GM12878 (cell line): Measurements from ENCODE around the gene HIRA. TPM values are rescaled to one million over a fixed set of nuclear protein-coding genes. Genes with fewer than 3 reads are reported as not detected.

Experiments
- ATAC-seq: fragments of 200-7000 bp; cut with Tn5 transposase; 3 replicates; pipeline ENCODE4 v1.9.1; 2020; ENCODE audit warnings: mild to moderate bottlenecking, moderate library complexity
- BruUV-seq: library from RNA; stranded (reverse); fragments of 400-500 nt; replicated peaks from 2 replicates; lab custom pipeline; 2021; lab: Mats Ljungman, UMichigan
- CTCF ChIA-PET: fragments of 300-600 bp; sonication (Branson Sonifier 250); formaldehyde crosslinking; extraction: SDS; loops from one replicate; lab custom pipeline; 2021; ENCODE audit warnings: inconsistent platforms; lab: Yijun Ruan, JAX
- POLR2A ChIA-PET: fragments of 350-600 bp; formaldehyde crosslinking; extraction: SDS; loops from one replicate; lab custom pipeline; 2021; ENCODE audit warnings: inconsistent platforms; lab: Charles Lee
- RAD21 ChIA-PET: fragments of 300-600 bp; sonication (Branson Sonifier 250); formaldehyde crosslinking; loops from one replicate; lab custom pipeline; 2023; ENCODE audit warnings: antibody characterized with exemption; ENCODE audit not compliant: unreplicated experiment; lab: Charles Lee
- SMC1A ChIA-PET: fragments of 300-600 bp; sonication (Branson Sonifier 250); formaldehyde crosslinking; loops from one replicate; lab custom pipeline; 2023; ENCODE audit not compliant: unreplicated experiment, uncharacterized antibody; lab: Charles Lee
- DNase-seq: peaks from one replicate; pipeline ENCODE4 v3.0.0-alpha.2; 2011; ENCODE audit warnings: low read depth, low spot score
- FAIRE-seq: peaks from 3 replicates; lab custom pipeline; 2011; peaks lifted over from hg19 to GRCh38; lab: Jason Lieb, UNC
- H2AFZ ChIP-seq: 2 replicates; pipeline ENCODE4 v1.6.0; 2011; ENCODE audit warnings: low read depth, low read length, control low read depth; ENCODE audit not compliant: control insufficient read depth
- H3K27ac ChIP-seq: 2 replicates; pipeline ENCODE4 v1.5.1; 2011; ENCODE audit warnings: control low read depth; ENCODE audit not compliant: control insufficient read depth, insufficient read depth
- H3K27me3 ChIP-seq, 2 experiments: replicated peaks in 1 of 2; 2 replicates each; pipeline versions ENCODE4 v1.6.0 to v1.6.1; 2011; ENCODE audit warnings: low read length in 1 of 2; ENCODE audit not compliant: control insufficient read depth in 2 of 2, insufficient read depth in 2 of 2
- H3K36me3 ChIP-seq, 2 experiments: 2 replicates each; pipeline ENCODE4 v1.5.1; 2011; ENCODE audit warnings: low read length in 1 of 2; ENCODE audit not compliant: control insufficient read depth in 2 of 2, insufficient read depth in 2 of 2
- H3K4me1 ChIP-seq: 2 replicates; pipeline ENCODE4 v1.6.1; 2011; ENCODE audit warnings: mild to moderate bottlenecking, low read length, moderate library complexity, mixed read lengths; ENCODE audit not compliant: control insufficient read depth, insufficient read depth
- H3K4me2 ChIP-seq: 2 replicates; pipeline ENCODE4 v1.6.0; 2011; ENCODE audit warnings: control low read depth; ENCODE audit not compliant: control insufficient read depth, insufficient read depth
- H3K4me3 ChIP-seq: fragments of 200-600 bp; sonication (generic); 2 replicates; pipeline ENCODE4 v1.5.1; 2016
- H3K79me2 ChIP-seq: 2 replicates; pipeline ENCODE4 v1.6.0; 2011; ENCODE audit warnings: low read length; ENCODE audit not compliant: control insufficient read depth, insufficient read depth
- H3K9ac ChIP-seq: 2 replicates; pipeline ENCODE4 v1.8.0; 2011; ENCODE audit warnings: low read length, control low read depth, mixed read lengths; ENCODE audit not compliant: control insufficient read depth, insufficient read depth
- H3K9me3 ChIP-seq: replicated peaks from 3 replicates; pipeline ENCODE4 v1.5.1; 2011; ENCODE audit warnings: mild to moderate bottlenecking, low read length; ENCODE audit not compliant: control insufficient read depth, insufficient read depth
- H4K20me1 ChIP-seq: 2 replicates; pipeline ENCODE4 v1.6.0; 2011; ENCODE audit not compliant: control insufficient read depth, insufficient read depth
- BACH1 ChIP-seq: fragments of 450-650 bp; IDR thresholded peaks from 2 replicates; pipeline ENCODE4 v1.6.1; 2017; ENCODE audit warnings: mild to moderate bottlenecking, borderline replicate concordance
- ESRRA ChIP-seq: IDR thresholded peaks from 2 replicates; pipeline ENCODE4 v1.6.1; 2012; ENCODE audit warnings: mild to moderate bottlenecking, low read length, improper control_type of control experiment
- ETV6 ChIP-seq, 2 experiments: fragments of 450-650 bp in 1 of 2; IDR thresholded peaks in 1 of 2; conservative IDR thresholded peaks in 1 of 2; 2 replicates each; pipeline ENCODE4 v1.6.1; 2014; ENCODE audit warnings: antibody characterized with exemption in 1 of 2, borderline replicate concordance in 1 of 2, low read depth in 1 of 2, mild to moderate bottlenecking in 1 of 2, moderate library complexity in 1 of 2
- EZH2 ChIP-seq: IDR thresholded peaks from 2 replicates; pipeline ENCODE4 v1.6.1; 2012; ENCODE audit warnings: low read depth, mild to moderate bottlenecking, control low read depth, inconsistent platforms, low read length, borderline replicate concordance; ENCODE audit not compliant: control insufficient read depth
- FOXM1 ChIP-seq: IDR thresholded peaks from 2 replicates; pipeline ENCODE4 v1.6.1; 2012; ENCODE audit warnings: low read depth, mild to moderate bottlenecking, inconsistent platforms, low read length, moderate library complexity
- HSF1 ChIP-seq: fragments of 150-350 bp; IDR thresholded peaks from 2 replicates; pipeline ENCODE4 v1.6.1; 2014; ENCODE audit warnings: mild to moderate bottlenecking, low read depth, low read length
- NFYB ChIP-seq: IDR thresholded peaks from 2 replicates; pipeline ENCODE4 v1.6.1; 2011; ENCODE audit warnings: low read depth, mild to moderate bottlenecking, low read length, improper control_type of control experiment, moderate library complexity; ENCODE audit not compliant: insufficient read depth
- NR2C1 ChIP-seq: fragments of 450-650 bp; IDR thresholded peaks from 2 replicates; pipeline ENCODE4 v1.6.1; 2017; ENCODE audit warnings: antibody characterized with exemption, mild to moderate bottlenecking, moderate library complexity
- PAX5 ChIP-seq: IDR thresholded peaks from 2 replicates; pipeline ENCODE4 v1.6.1; 2011; ENCODE audit warnings: low read depth, low read length, borderline replicate concordance
- STAT3 ChIP-seq: IDR thresholded peaks from 2 replicates; pipeline ENCODE4 v1.6.1; 2011; ENCODE audit warnings: low read depth, low read length, improper control_type of control experiment
- WGBS: methylation state at CpG from one replicate; pipeline ENCODE4 v1.1.6; 2016; ENCODE audit warnings: low lambda C conversion rate; ENCODE audit not compliant: insufficient replicate concordance, insufficient coverage; ENCODE audit errors: missing lambda C conversion rate; 5-methylcytosine and 5-hydroxymethylcytosine counted together
- in situ Hi-C: fragments of 300-500 bp; cut with MboI; formaldehyde crosslinking; loops from 9 replicates; pipeline ENCODE4 v1.14.3; 2018; ENCODE audit warnings: mixed read lengths
- intact Hi-C: fragments of 100-400 bp; cut with micrococcal nuclease; formaldehyde crosslinking; loops from one replicate; pipeline ENCODE4 v1.14.2; 2022; ENCODE audit not compliant: unreplicated experiment
- polyA plus RNA-seq, 11 experiments: library from polyadenylated mRNA; depleted of rRNA in 4 of 11; unstranded in 6 of 11; stranded (reverse) in 5 of 11; fragments of >200 nt; fragmentation: Nextera tagmentation in 4 of 11; fragmentation: Illumina TruSeq in 1 of 11; extraction: Ambion mirVana in 4 of 11; extraction: Trizol in 1 of 11; gene quantifications; 1 replicate in 1 of 11; 2 replicates in 10 of 11; pipeline versions ENCODE4 v1.2.1 to v1.2.3, GENCODE V29; 2011 to 2016; ENCODE audit warnings: inconsistent platforms in 2 of 11, missing spikeins in 2 of 11, low read depth in 1 of 11
- total RNA-seq, 4 experiments: library from RNA; depleted of rRNA in 3 of 4; stranded (reverse); fragments of >200 nt in 3 of 4; fragmentation: Illumina TruSeq in 1 of 4; extraction: Trizol in 1 of 4; gene quantifications; 2 replicates each; pipeline versions ENCODE4 v1.2.1 to v1.2.3, GENCODE V29; 2013 to 2021
- TF ChIP-seq, protein P1 (sequence below): fragments of 450-650 bp; IDR thresholded peaks from 2 replicates; pipeline ENCODE4 v1.6.1; 2014; ENCODE audit warnings: mild to moderate bottlenecking
- TF ChIP-seq, protein P2 (sequence below): IDR thresholded peaks from 2 replicates; pipeline ENCODE4 v1.6.1; 2011; ENCODE audit warnings: borderline replicate concordance, low read depth, mild to moderate bottlenecking, moderate library complexity, low read length; ENCODE audit not compliant: insufficient read depth, poor library complexity, severe bottlenecking

Gene HIRA
- total and polyA plus RNA-seq, 10 of the 15 experiments (the other 5 are each of a cell fraction or from before 2014, with no cell fraction given), result 0.34 to 32.7 (median 14.5) TPM

- TF ChIP-seq, protein P1, sequence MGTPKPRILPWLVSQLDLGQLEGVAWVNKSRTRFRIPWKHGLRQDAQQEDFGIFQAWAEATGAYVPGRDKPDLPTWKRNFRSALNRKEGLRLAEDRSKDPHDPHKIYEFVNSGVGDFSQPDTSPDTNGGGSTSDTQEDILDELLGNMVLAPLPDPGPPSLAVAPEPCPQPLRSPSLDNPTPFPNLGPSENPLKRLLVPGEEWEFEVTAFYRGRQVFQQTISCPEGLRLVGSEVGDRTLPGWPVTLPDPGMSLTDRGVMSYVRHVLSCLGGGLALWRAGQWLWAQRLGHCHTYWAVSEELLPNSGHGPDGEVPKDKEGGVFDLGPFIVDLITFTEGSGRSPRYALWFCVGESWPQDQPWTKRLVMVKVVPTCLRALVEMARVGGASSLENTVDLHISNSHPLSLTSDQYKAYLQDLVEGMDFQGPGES, result no peak
Observed at GRCh38 chr22:19434829-19435580, 3.5 kb upstream of the HIRA start (continued).

GRCh38 chr22:19434401-19434800 lies 2.9 kb upstream of the HIRA start:
- Histone ChIP-seq H3K4me1 (no peaks in the 10 kb centered on the region), H3K79me2 (peaks cover 34% of the 10 kb centered on the region), H2AFZ (no peak overlapping the region), H3K27me3 (no peaks in the 10 kb centered on the region), H3K36me3 (peaks cover 2 to 4% of the 10 kb centered on the region in 2 experiments; a peak in 2 of 4 replicates), H3K9ac (no peak overlapping the region), H3K9me3 (no peaks in the 10 kb centered on the region), H3K4me3 (no peak overlapping the region), H4K20me1 (no peaks in the 10 kb centered on the region; the same call in 1 of the 2 replicates), H3K4me2 (no peak overlapping the region), H3K27ac (no peak overlapping the region)
- BruUV-seq, result no TSS peak
- 70% methylated on average over 7 of the region's 7 CpGs for WGBS
- intact Hi-C loops (loop anchor here (5.0 kb wide), 1 partner anchor 257 kb away; the partner anchor contains the start of gene SLC25A1), in situ Hi-C loops (loop anchor here (25.0 kb wide), 1 partner anchor 1797 kb away; the partner anchor contains the start of genes ATP6V1E1 and BCL2L13)
- DNase-seq, result no peak
- no peak for FAIRE-seq
- ChIA-PET SMC1A (interaction anchor here (0.6 to 2.3 kb wide), 2 partner anchors 11 to 26 kb away, joined by 3 to 18 read pairs; no protein-coding TSS in a partner anchor), POLR2A (interaction anchor here (3.0 kb wide), 1 partner anchor 10 kb away, joined by 19 read pairs; no protein-coding TSS in a partner anchor), CTCF (interaction anchor here (1.1 to 1.6 kb wide), 5 partner anchors 12 to 290 kb away, joined by 3 to 9 read pairs (median 3); partner anchors contain the start of genes C22orf39 and ESS2), RAD21 (interaction anchor here (1.2 kb wide), 1 partner anchor 256 kb away, joined by 3 read pairs; the partner anchor contains the start of gene SLC25A1)
- ATAC-seq, result no peak
- TF ChIP-seq, protein P2, sequence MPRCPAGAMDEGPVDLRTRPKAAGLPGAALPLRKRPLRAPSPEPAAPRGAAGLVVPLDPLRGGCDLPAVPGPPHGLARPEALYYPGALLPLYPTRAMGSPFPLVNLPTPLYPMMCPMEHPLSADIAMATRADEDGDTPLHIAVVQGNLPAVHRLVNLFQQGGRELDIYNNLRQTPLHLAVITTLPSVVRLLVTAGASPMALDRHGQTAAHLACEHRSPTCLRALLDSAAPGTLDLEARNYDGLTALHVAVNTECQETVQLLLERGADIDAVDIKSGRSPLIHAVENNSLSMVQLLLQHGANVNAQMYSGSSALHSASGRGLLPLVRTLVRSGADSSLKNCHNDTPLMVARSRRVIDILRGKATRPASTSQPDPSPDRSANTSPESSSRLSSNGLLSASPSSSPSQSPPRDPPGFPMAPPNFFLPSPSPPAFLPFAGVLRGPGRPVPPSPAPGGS, result no peak
- no peak for TF ChIP-seq FOXM1
- TF ChIP-seq ETV6 (conservative IDR thresholded peaks at IDR 0.05 in 1 of 2, IDR thresholded peaks at IDR 0.05 in 1 of 2; ENCODE audit: borderline replicate concordance in 1 of 2, low read depth in 1 of 2), result no peak
- no peak for TF ChIP-seq ESRRA
- no peak for TF ChIP-seq NFYB
- no peak for TF ChIP-seq BACH1
- TF ChIP-seq STAT3, result no peak
- TF ChIP-seq HSF1, result no peak
- TF ChIP-seq EZH2, result no peak
- TF ChIP-seq PAX5, result no peak
- TF ChIP-seq NR2C1, result no peak
